HepG2 (cell line): ENCODE results near the gene SLBP. TPM values are rescaled to one million over a fixed set of nuclear protein-coding genes. Genes with fewer than 3 reads are reported as not detected.
A peak's percentile ranks its signal among the peaks of the same experiment; 100 is the strongest.

ENCODE experiments used
- CHCHD3 ChIP-seq: sonication (generic); formaldehyde crosslinking; IDR thresholded peaks from 2 replicates; pipeline ENCODE4 v1.8.0; 2022; ENCODE audit warnings: mild to moderate bottlenecking, missing genetic modification reagents, moderate library complexity
- DRAP1 ChIP-seq: IDR thresholded peaks from 2 replicates; pipeline ENCODE4 v1.6.1; 2016; ENCODE audit warnings: missing genetic modification reagents, missing compliant biosample characterization
- ERF ChIP-seq: IDR thresholded peaks from 2 replicates; pipeline ENCODE4 v1.6.1; 2018; ENCODE audit warnings: missing biosample characterization, missing genetic modification reagents
- HNRNPL ChIP-seq: fragments of 200-400 bp; formaldehyde crosslinking; IDR thresholded peaks from 2 replicates; pipeline ENCODE4 v1.6.1; 2017; ENCODE audit warnings: mild to moderate bottlenecking, low read depth, low read length
- MAFK ChIP-seq, 2 experiments: IDR thresholded peaks in 1 of 2; conservative IDR thresholded peaks in 1 of 2; 2 replicates each; pipeline ENCODE4 v1.6.1; 2011; ENCODE audit warnings: improper control_type of control experiment in 2 of 2, low read length in 2 of 2
- NFKB2 ChIP-seq: sonication (generic); formaldehyde crosslinking; IDR thresholded peaks from 2 replicates; pipeline ENCODE4 v1.4.0; 2020; ENCODE audit warnings: missing genetic modification reagents, borderline replicate concordance
- NKX3-1 ChIP-seq: sonication (generic); formaldehyde crosslinking; IDR thresholded peaks from 2 replicates; pipeline ENCODE4 v1.5.0; 2020; ENCODE audit warnings: missing genetic modification reagents
- NR2C2 ChIP-seq: sonication (generic); formaldehyde crosslinking; IDR thresholded peaks from 2 replicates; pipeline ENCODE4 v1.4.0; 2020; ENCODE audit warnings: missing genetic modification reagents, mild to moderate bottlenecking, moderate library complexity, borderline replicate concordance
- PITX1 ChIP-seq: sonication (generic); formaldehyde crosslinking; IDR thresholded peaks from 2 replicates; pipeline ENCODE4 v1.5.1; 2020; ENCODE audit warnings: mild to moderate bottlenecking, missing genetic modification reagents
- POLR2G ChIP-seq: fragments of 200-400 bp; formaldehyde crosslinking; IDR thresholded peaks from 2 replicates; pipeline ENCODE4 v1.6.1; 2018; ENCODE audit warnings: mild to moderate bottlenecking, low read depth, low read length, moderate library complexity
- PRDM10 ChIP-seq: sonication (generic); formaldehyde crosslinking; IDR thresholded peaks from 2 replicates; pipeline ENCODE4 v1.4.0; 2020; ENCODE audit warnings: low read depth, missing genetic modification reagents
- RBM39 ChIP-seq: fragments of 200-400 bp; formaldehyde crosslinking; IDR thresholded peaks from one replicate; pipeline ENCODE4 v1.6.1; 2018; ENCODE audit warnings: antibody characterized with exemption, mild to moderate bottlenecking, low read depth, low read length; ENCODE audit not compliant: poor library complexity, severe bottlenecking
- SOX13 ChIP-seq, 3 experiments: fragments of 450-650 bp in 1 of 3; sonication (generic) in 1 of 3; formaldehyde crosslinking in 1 of 3; IDR thresholded peaks in 2 of 3; conservative IDR thresholded peaks in 1 of 3; 2 replicates each; pipeline versions ENCODE4 v1.5.0 to v1.6.1; 2016 to 2020; ENCODE audit warnings: antibody characterized with exemption in 1 of 3, mild to moderate bottlenecking in 1 of 3, missing compliant biosample characterization in 1 of 3, missing genetic modification reagents in 1 of 3, moderate library complexity in 1 of 3
- TARDBP ChIP-seq: sonication (generic); formaldehyde crosslinking; IDR thresholded peaks from 2 replicates; pipeline ENCODE4 v1.8.0; 2022; ENCODE audit warnings: mild to moderate bottlenecking, missing genetic modification reagents
- TMF1 ChIP-seq: sonication (generic); formaldehyde crosslinking; IDR thresholded peaks from 2 replicates; pipeline ENCODE4 v1.8.1; 2022; ENCODE audit warnings: low read depth, missing genetic modification reagents
- USF2 ChIP-seq, 2 experiments: sonication (generic) in 1 of 2; formaldehyde crosslinking in 1 of 2; IDR thresholded peaks; 2 replicates each; pipeline versions ENCODE4 v1.5.1 to v1.6.1; 2011 to 2020; ENCODE audit warnings: borderline replicate concordance in 1 of 2, low read depth in 1 of 2, low read length in 1 of 2, mild to moderate bottlenecking in 1 of 2, missing genetic modification reagents in 1 of 2, moderate library complexity in 1 of 2
- ZFAT ChIP-seq: sonication (generic); formaldehyde crosslinking; conservative IDR thresholded peaks from 2 replicates; pipeline ENCODE4 v1.8.1; 2023; ENCODE audit warnings: missing genetic modification reagents, inconsistent platforms
- ZGPAT ChIP-seq: IDR thresholded peaks from 2 replicates; pipeline ENCODE4 v1.6.1; 2016; ENCODE audit warnings: mild to moderate bottlenecking
- ZNF253 ChIP-seq: sonication (generic); formaldehyde crosslinking; IDR thresholded peaks from 2 replicates; pipeline ENCODE4 v1.8.0; 2022; ENCODE audit warnings: mild to moderate bottlenecking, missing genetic modification reagents, borderline replicate concordance
- polyA plus RNA-seq, 8 experiments: library from polyadenylated mRNA; depleted of rRNA in 3 of 8; stranded (reverse) in 7 of 8; unstranded in 1 of 8; fragments of >200 nt; fragmentation: Illumina TruSeq in 4 of 8; extraction: Trizol in 4 of 8; gene quantifications; 2 replicates each; pipeline versions ENCODE4 v1.2.1 to v1.2.3, GENCODE V29; 2011 to 2016; ENCODE audit warnings: low read depth in 4 of 8, missing spikeins in 1 of 8, mixed read lengths in 1 of 8; ENCODE audit not compliant: insufficient read depth in 1 of 8
- total RNA-seq, 5 experiments: library from RNA; depleted of rRNA; stranded (reverse); fragments of >200 nt; fragmentation: Illumina TruSeq; extraction: Trizol; gene quantifications; 2 replicates each; pipeline ENCODE4 v1.2.3, GENCODE V29; 2016; ENCODE audit warnings: low read depth in 1 of 5

SLBP gene
- total and polyA plus RNA-seq, 2 of the 13 experiments (the other 11 are each of a cell fraction or from before 2014, with no cell fraction given), result 43.9 to 104 TPM

- no peak for TF ChIP-seq USF2 (IDR thresholded peaks at IDR 0.05; ENCODE audit: low read depth, low read length)
- no peak for TF ChIP-seq USF2 (CRISPR knock-in tag; IDR thresholded peaks at IDR 0.05; ENCODE audit: borderline replicate concordance)
- TF ChIP-seq MAFK (conservative IDR thresholded peaks at IDR 0.05 in 1 of 2, IDR thresholded peaks at IDR 0.05 in 1 of 2; ENCODE audit: low read length in 2 of 2), result no peak
- TF ChIP-seq POLR2G, result peak; percentile 41; the same call in 1 of the 2 replicates
- 0 out of 2 replicates have a peak, but pooled peaks have one; percentile 21 for TF ChIP-seq TMF1 (CRISPR knock-in tag)
- 0 out of 2 replicates have a peak, but pooled peaks have one; percentile 48 for TF ChIP-seq PRDM10 (CRISPR knock-in tag)
- TF ChIP-seq ZFAT, result no peak
- peak; percentile 98 for TF ChIP-seq HNRNPL
- peak; percentile 59 for TF ChIP-seq ERF
- TF ChIP-seq TARDBP (CRISPR knock-in tag), result peak; percentile 14; the same call in 1 of the 2 replicates
- peak; percentile 51; the same call in 1 of the 2 replicates for TF ChIP-seq NKX3-1 (CRISPR knock-in tag)
- TF ChIP-seq NR2C2 (CRISPR knock-in tag), result 0 out of 2 replicates have a peak, but pooled peaks have one; percentile 16
- peak; percentile 45; the same call in 1 of the 2 replicates for TF ChIP-seq PITX1 (CRISPR knock-in tag)
- TF ChIP-seq DRAP1 (CRISPR knock-in tag), result peak; percentile 63
- TF ChIP-seq ZGPAT (CRISPR knock-in tag), result peak; percentile 43; the same call in 1 of the 2 replicates
- no peak for TF ChIP-seq NFKB2 (CRISPR knock-in tag)
- TF ChIP-seq SOX13 (IDR thresholded peaks at IDR 0.05), result no peak
- peak in 1 of 2 experiments; percentile 20; a peak in 1 of 4 replicates for TF ChIP-seq SOX13 (CRISPR knock-in tag; conservative IDR thresholded peaks at IDR 0.05 in 1 of 2, IDR thresholded peaks at IDR 0.05 in 1 of 2)
- TF ChIP-seq CHCHD3, result peak; percentile 80; the same call in 1 of the 2 replicates
- 0 out of 2 replicates have a peak, but pooled peaks have one; percentile 46 for TF ChIP-seq ZNF253 (CRISPR knock-in tag)
- TF ChIP-seq RBM39, result peak; percentile 47
Observed at GRCh38 chr4:1752284-1753041, 40.3 kb upstream of the SLBP start (continued).
